ENCODE results near the gene MDC1.
"Not testable (repeated sequence)": the region's sequence is repeated elsewhere in the genome, so short reads cannot be mapped to it uniquely, and the experiment has no call there.

MDC1 gene

DNA sequence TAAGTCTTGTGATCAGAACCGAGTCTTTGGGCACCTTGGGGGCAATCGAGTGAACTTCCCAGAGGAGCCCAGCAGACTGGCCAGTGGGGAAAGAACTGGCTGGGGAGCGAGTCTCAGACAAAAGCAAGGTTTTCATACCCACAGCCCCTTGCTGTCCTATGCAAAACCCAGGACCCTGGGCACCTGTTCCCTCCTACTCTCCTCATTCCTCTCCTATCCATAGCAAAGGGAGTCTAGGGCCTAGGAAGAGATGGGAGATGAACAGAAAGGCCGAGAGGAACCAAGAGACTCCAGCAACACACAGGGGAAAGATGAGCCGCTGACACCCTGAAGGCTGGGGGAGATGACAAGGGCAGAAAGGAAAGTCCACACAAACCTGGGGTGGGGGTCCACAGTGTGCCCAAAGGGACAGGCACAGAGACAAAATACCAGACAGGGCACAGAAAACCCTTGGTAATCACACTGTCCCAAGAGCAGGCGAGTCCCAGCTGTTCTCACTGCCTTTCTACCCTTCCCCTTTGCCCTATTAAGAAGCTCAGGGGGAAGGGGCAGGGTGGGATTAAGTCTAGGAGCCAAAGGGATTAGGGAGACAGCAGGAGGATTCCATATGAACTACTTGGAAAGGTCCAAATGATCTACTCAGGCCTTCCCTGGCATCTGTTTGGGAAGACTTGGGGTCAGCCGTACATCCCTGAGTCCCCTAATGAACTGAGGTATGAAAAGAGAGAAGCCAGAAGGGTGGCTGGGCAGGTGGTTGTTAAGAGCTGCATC lies 37.1 kb downstream of the MDC1 start:
- Histone ChIP-seq H3K27ac (ENCODE audit: low read depth, low read length) (peak overlapping the region; percentile 100), H3K27me3 (ENCODE audit: control insufficient read depth in 1 of 2, insufficient read depth in 2 of 2, low read length in 2 of 2) (no peaks in the 10 kb centered on the region), H3K9me3 (ENCODE audit: low read length) (no peaks in the 10 kb centered on the region), H3K36me3 (ENCODE audit: insufficient read depth, low read length) (peaks cover 45% of the 10 kb centered on the region), H3K9ac (ENCODE audit: low read length) (peak overlapping the region; percentile 57), H3K4me1 (ENCODE audit: insufficient read depth, low read length) (peaks cover 44% of the 10 kb centered on the region), H3K4me3 (ENCODE audit: low read depth in 1 of 2, low read length in 2 of 2) (peak overlapping the region in 1 of 2 donors; percentile 43)

GRCh38 chr6:30678964-30679726 lies 37.9 kb downstream of the MDC1 start:
- Histone ChIP-seq H3K27ac (ENCODE audit: low read depth, low read length) (peak overlapping the region; percentile 100), H3K9ac (ENCODE audit: low read length) (peak overlapping the region; percentile 57), H3K4me3 (ENCODE audit: low read depth in 1 of 2, low read length in 2 of 2) (peak overlapping the region in 1 of 2 donors; percentile 43), H3K9me3 (ENCODE audit: low read length) (no peaks in the 10 kb centered on the region), H3K36me3 (ENCODE audit: insufficient read depth, low read length) (peaks cover 45% of the 10 kb centered on the region), H3K4me1 (ENCODE audit: insufficient read depth, low read length) (peaks cover 44% of the 10 kb centered on the region), H3K27me3 (ENCODE audit: control insufficient read depth in 1 of 2, insufficient read depth in 2 of 2, low read length in 2 of 2) (no peaks in the 10 kb centered on the region)

DNA sequence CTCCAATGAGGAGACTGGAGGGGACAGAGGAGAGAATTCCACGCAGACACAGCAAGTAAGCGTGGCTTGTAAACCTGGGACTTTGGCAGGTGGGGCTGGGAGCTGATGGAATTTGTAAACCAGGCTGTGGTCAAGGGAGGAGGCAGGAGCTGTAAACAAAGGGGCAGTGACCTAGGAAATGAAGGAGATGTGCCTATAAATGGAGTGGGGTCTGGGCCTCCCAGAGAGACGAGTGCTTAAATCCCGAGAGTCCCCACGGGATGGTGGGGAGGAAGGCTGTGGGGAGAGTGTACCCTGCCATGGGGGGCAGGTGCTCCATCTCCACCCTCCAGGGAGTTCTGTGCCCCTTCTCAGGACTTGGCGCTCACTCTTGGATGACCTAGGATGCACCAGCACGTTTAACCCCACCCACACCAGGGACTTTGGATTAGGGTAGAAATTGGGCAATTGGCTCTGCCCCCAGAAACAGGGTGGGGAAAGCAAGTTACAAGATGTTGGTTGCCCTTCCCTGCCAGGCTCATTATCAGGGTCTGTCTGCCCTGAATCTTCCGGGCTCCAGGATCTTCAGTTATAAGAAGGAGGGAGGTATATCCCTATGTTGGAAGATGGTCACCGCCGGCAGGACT lies 40.3 kb downstream of the MDC1 start:
- Histone ChIP-seq H3K27me3 (ENCODE audit: control insufficient read depth in 1 of 2, insufficient read depth in 2 of 2, low read length in 2 of 2) (no peaks in the 10 kb centered on the region), H3K27ac (ENCODE audit: low read depth, low read length) (no peak overlapping the region), H3K9me3 (ENCODE audit: low read length) (no peaks in the 10 kb centered on the region), H3K9ac (ENCODE audit: low read length) (no peak overlapping the region), H3K4me1 (ENCODE audit: insufficient read depth, low read length) (peaks cover 29% of the 10 kb centered on the region), H3K36me3 (ENCODE audit: insufficient read depth, low read length) (peaks cover 42% of the 10 kb centered on the region), H3K4me3 (ENCODE audit: low read depth in 1 of 2, low read length in 2 of 2) (no peak overlapping the region)

DNA sequence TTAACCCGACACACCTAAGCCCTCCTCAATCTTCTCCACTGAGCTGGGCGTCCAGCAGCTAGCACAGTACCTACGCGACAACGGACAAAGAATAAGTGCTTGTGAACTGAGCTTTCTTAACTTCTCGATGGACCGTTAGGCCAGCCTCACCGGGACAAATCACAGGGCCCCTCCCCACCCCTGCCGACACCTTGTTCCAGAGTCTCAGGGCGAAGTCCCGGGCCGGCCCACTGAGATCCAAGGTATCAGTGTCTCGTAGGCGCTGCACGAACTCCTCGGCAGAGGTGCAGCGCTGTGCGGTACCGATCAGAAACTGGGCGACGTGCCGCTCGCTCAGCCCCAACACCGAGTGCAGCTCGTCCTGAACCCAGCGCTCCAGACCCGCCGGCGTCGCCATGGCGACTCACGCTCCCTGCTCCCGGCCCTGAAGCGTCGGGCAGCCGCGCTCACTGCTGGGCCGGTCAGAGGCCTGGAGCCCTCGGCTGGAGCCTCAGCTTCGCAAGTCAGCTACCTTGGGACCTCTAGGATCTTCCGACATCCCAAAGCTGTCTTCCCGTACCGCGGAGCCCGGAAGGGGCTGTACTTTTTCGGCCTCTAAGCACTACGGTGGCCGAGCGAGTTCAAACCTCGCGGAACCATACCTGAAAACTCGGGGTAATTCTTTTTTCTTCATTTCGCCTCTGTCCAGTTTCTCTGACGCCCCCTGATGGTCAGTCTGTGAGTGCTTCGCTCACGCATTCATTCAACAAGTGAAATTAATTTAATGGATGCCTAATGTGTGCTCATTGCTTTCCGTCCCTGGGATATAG lies 44.4 kb downstream of the MDC1 start, which contains the start of gene DHX16:
Gene DHX16, minus strand, starts transcription at position 562 of the 809 bp plus-strand sequence. Its CDS starts 165 bp downstream, at position 397.
- H3K4me1 ChIP-seq (ENCODE audit: insufficient read depth, low read length) = peaks cover 15% of the 10 kb centered on the region
- no peaks in the 10 kb centered on the region for H3K27me3 ChIP-seq (ENCODE audit: control insufficient read depth in 1 of 2, insufficient read depth in 2 of 2, low read length in 2 of 2)
- H3K4me3 ChIP-seq (ENCODE audit: low read depth in 1 of 2, low read length in 2 of 2) = peak within 1 kb of the TSS; percentile 88 to 99
- H3K36me3 ChIP-seq (ENCODE audit: insufficient read depth, low read length) = peaks cover 36% of the 10 kb centered on the region
- peak within 1 kb of the TSS; percentile 90 for H3K9ac ChIP-seq (ENCODE audit: low read length)
- peak within 1 kb of the TSS; percentile 94 for H3K27ac ChIP-seq (ENCODE audit: low read depth, low read length)
- H3K9me3 ChIP-seq (ENCODE audit: low read length) = no peaks in the 10 kb centered on the region

DNA sequence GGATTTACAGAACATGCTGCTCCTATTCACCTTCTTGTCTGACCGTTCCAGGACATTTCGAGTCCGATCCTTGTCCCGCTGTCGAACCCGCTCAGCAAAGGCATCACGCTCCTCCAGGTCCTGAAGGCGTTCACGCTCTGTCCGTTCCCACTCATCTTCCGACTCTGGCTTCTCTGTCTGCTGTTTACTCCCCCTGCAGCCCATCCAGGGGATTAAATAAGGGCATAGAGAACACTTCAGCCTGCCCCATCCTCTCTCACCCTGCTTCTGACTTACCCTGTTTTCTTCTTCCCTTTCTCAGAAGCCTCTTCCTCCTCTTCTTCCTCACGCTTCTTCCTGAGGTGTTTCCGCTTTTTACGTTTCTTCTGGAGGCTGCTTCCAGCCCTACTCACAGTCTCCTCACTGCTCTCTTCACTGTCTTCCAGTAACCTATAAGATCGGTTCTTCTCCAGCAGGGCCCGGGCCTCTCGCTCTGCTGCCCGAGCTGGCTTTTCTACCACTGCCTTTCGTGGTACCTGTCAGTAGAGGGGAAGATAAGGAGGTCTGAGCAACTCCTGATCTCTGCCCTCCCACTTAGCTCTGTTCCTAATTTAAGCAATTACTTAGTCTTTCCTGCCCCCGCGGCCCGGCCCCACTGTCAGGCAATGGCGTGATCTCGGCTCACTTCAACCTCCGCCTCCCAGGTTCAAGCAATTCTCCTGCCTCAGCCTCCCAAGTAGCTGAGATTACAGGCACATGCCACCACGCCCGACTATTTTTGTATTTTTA lies 46.1 kb downstream of the MDC1 start:
- Histone ChIP-seq H3K9ac (ENCODE audit: low read length) (no peak overlapping the region), H3K36me3 (ENCODE audit: insufficient read depth, low read length) (peaks cover 28% of the 10 kb centered on the region), H3K4me1 (ENCODE audit: insufficient read depth, low read length) (peaks cover 15% of the 10 kb centered on the region), H3K4me3 (ENCODE audit: low read depth in 1 of 2, low read length in 2 of 2) (no peak overlapping the region), H3K27ac (ENCODE audit: low read depth, low read length) (no peak overlapping the region), H3K27me3 (ENCODE audit: control insufficient read depth in 1 of 2, insufficient read depth in 2 of 2, low read length in 2 of 2) (no peaks in the 10 kb centered on the region), H3K9me3 (ENCODE audit: low read length) (no peaks in the 10 kb centered on the region)

GRCh38 chr6:30666300-30666699 lies 50.8 kb downstream of the MDC1 start:
- H3K9me3 ChIP-seq (ENCODE audit: low read length); H3K27me3 ChIP-seq (ENCODE audit: control insufficient read depth in 1 of 2, insufficient read depth in 2 of 2, low read length in 2 of 2); H3K4me3 ChIP-seq (ENCODE audit: low read depth in 1 of 2, low read length in 2 of 2); H3K27ac ChIP-seq (ENCODE audit: low read depth, low read length); H3K9ac ChIP-seq (ENCODE audit: low read length); H3K4me1 ChIP-seq (ENCODE audit: insufficient read depth, low read length): not testable (repeated sequence)
- H3K36me3 ChIP-seq (ENCODE audit: insufficient read depth, low read length) = peaks cover 70% of the 10 kb centered on the region

DNA sequence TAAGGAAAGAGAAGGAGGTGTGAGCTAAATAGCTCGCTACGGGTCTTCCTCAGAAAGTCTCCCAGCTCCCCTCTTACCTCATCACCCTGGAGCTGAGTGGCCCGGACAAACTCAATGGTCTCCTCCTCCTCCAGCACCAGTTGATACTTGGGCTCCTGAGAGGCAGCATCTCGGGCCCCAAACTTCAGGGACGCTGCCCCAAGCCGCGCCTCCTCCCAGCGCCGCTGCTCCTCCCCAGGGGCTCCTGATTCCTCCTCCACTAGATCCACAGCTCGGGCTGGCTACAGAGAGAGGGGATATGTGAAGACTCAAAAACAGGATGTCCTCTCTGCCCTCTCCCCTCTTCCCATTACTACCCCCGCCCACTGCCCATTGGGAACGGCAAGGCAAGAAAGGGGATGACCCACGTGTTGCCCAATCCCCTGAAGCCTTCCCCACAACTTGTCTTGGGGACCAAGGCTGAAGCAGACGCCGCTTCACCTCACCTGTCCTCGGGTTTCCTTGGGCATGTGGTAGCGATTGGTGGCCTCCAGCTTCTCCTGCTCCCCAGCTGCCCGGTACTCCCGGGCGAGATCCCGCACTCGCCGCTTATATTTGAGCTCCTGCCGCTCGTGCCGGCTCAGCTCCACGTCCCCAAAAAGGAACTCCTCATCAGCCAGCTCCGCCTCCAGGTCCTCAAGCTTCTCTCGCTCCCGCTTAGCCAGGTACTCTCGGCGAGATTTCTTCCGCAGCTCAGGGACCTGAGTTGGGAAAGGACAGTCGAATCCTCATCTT lies 51.9 kb downstream of the MDC1 start:
- H3K36me3 ChIP-seq (ENCODE audit: insufficient read depth, low read length) = peaks cover 63% of the 10 kb centered on the region
- H3K9me3 ChIP-seq (ENCODE audit: low read length) = no peaks in the 10 kb centered on the region

DNA sequence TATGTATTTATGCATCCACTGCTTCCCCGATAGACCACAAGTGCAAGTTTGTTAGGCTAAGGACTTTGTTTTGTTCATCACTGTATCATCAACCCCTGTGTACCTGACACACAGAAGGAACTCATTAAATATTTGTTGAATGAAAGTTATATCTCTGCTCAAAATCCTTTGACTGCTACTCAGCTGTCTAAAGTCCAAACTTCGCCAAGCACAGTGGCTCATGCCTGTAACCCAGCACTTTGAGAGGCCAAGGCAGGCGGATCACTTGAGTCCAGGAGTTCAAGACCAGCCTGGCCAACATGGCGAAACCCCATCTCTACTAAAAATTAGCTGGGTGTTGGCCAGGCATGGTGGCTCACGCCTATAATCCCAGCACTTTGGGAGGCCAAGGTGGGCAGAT lies 59.2 kb downstream of the MDC1 start:
- H3K27me3 ChIP-seq (ENCODE audit: control insufficient read depth in 1 of 2, insufficient read depth in 2 of 2, low read length in 2 of 2); H3K9ac ChIP-seq (ENCODE audit: low read length); H3K4me3 ChIP-seq (ENCODE audit: low read depth in 1 of 2, low read length in 2 of 2); H3K27ac ChIP-seq (ENCODE audit: low read depth, low read length); H3K4me1 ChIP-seq (ENCODE audit: insufficient read depth, low read length); H3K9me3 ChIP-seq (ENCODE audit: low read length): not testable (repeated sequence)
- peaks cover 87% of the 10 kb centered on the region for H3K36me3 ChIP-seq (ENCODE audit: insufficient read depth, low read length)

More for the DNA sequence above, 51.9 kb downstream of the MDC1 start:
- Histone ChIP-seq H3K4me1 (ENCODE audit: insufficient read depth, low read length) (no peaks in the 10 kb centered on the region), H3K27me3 (ENCODE audit: control insufficient read depth in 1 of 2, insufficient read depth in 2 of 2, low read length in 2 of 2) (no peaks in the 10 kb centered on the region), H3K27ac (ENCODE audit: low read depth, low read length) (no peak overlapping the region), H3K9ac (ENCODE audit: low read length) (no peak overlapping the region), H3K4me3 (ENCODE audit: low read depth in 1 of 2, low read length in 2 of 2) (no peak overlapping the region)

DNA sequence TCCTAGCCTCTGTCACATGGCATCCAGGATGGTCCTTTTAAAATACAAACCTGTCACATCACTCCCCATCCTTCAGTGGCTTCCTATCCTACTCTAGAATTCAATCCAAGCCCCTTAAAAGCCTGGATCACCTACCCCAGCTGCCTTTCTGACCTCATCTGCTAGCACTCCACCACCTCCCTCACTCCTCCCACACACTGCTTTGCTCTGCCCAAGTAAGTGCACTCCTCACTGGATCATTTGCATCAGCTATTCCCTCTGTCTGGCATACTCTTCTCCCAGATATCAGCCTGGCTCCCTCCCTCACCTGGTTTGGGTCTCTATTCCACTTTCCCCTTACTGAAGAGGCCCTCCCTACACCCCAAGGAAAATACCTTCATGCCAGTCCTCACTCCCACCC lies 59.6 kb downstream of the MDC1 start:
- Histone ChIP-seq H3K9me3 (ENCODE audit: low read length) (no peaks in the 10 kb centered on the region), H3K36me3 (ENCODE audit: insufficient read depth, low read length) (peaks cover 86% of the 10 kb centered on the region), H3K4me1 (ENCODE audit: insufficient read depth, low read length) (no peaks in the 10 kb centered on the region), H3K4me3 (ENCODE audit: low read depth in 1 of 2, low read length in 2 of 2) (no peak overlapping the region), H3K27ac (ENCODE audit: low read depth, low read length) (no peak overlapping the region), H3K9ac (ENCODE audit: low read length) (no peak overlapping the region), H3K27me3 (ENCODE audit: control insufficient read depth in 1 of 2, insufficient read depth in 2 of 2, low read length in 2 of 2) (no peaks in the 10 kb centered on the region)

GRCh38 chr6:30656513-30656912 lies 60.6 kb downstream of the MDC1 start:
- H3K9me3 ChIP-seq (ENCODE audit: low read length) = no peaks in the 10 kb centered on the region
- no peak overlapping the region for H3K27ac ChIP-seq (ENCODE audit: low read depth, low read length)
- H3K4me3 ChIP-seq (ENCODE audit: low read depth in 1 of 2, low read length in 2 of 2) = no peak overlapping the region
- no peaks in the 10 kb centered on the region for H3K4me1 ChIP-seq (ENCODE audit: insufficient read depth, low read length)
- H3K36me3 ChIP-seq (ENCODE audit: insufficient read depth, low read length) = peaks cover 86% of the 10 kb centered on the region
- H3K27me3 ChIP-seq (ENCODE audit: control insufficient read depth in 1 of 2, insufficient read depth in 2 of 2, low read length in 2 of 2) = no peaks in the 10 kb centered on the region
- H3K9ac ChIP-seq (ENCODE audit: low read length) = no peak overlapping the region

Data from muscle layer of colon (tissue), 2 donors.